ENCODE results near the gene LDB1.

GRCh38 chr10:102115775-102116174, 4.4 kb downstream of the LDB1 start:
- TF ChIP-seq GATA2 (IDR thresholded peaks at IDR 0.05; ENCODE audit: low read depth, low read length) (no peak), GATA3 (IDR thresholded peaks at IDR 0.05; ENCODE audit: low read depth, low read length) (no peak)
